GM18499 (cell line): ENCODE data around the gene MYOT.
"Not testable (repeated sequence)": the region's sequence is repeated elsewhere in the genome, so short reads cannot be mapped to it uniquely, and the experiment has no call there.

Experiments used
- ATAC-seq: cut with Tn5 transposase; IDR thresholded peaks from one replicate; pipeline ENCODE4 v1.9.1; 2021; ENCODE audit warnings: moderate number of reproducible peaks; ENCODE audit not compliant: insufficient read depth, unreplicated experiment

MYOT gene

DNA sequence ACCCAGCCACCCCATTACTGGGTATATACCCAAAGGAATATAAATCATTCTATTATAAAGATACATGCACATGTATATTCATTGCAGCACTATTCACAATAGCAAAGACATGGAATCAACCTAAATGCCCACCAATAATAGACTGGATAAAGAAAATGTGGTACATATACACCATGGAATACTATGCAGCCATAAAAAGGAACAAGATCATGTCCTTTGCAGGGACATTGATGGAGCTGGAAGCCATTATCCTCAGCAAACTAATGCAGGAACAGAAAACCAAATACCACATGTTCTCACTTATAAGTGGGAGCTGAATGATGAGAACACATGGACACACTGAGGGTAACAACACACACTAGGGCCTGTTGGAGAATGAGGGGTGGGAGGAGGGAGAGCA, 14.5 kb upstream of the MYOT start:
- not testable (repeated sequence) for ATAC-seq

DNA sequence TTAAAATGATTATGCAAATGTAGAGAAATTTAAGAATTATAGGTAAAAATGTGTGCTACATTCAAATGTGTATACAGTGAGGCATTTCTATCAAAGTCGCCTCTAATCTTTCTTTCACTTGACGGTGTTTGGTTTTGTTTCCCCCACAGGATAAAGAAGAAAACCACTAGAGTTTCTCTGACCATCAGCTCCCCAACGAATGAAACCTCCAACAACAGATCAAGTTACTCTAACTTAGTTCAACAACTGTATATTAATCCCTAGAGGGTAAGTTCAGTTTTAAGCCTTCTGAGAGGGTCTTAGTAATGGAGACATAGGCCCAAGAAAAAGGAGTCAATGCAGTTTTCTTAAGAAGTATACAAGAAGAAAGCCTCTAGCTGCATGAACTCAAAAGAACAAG, 11.5 kb upstream of the MYOT start:
- ATAC-seq, result no peak

DNA sequence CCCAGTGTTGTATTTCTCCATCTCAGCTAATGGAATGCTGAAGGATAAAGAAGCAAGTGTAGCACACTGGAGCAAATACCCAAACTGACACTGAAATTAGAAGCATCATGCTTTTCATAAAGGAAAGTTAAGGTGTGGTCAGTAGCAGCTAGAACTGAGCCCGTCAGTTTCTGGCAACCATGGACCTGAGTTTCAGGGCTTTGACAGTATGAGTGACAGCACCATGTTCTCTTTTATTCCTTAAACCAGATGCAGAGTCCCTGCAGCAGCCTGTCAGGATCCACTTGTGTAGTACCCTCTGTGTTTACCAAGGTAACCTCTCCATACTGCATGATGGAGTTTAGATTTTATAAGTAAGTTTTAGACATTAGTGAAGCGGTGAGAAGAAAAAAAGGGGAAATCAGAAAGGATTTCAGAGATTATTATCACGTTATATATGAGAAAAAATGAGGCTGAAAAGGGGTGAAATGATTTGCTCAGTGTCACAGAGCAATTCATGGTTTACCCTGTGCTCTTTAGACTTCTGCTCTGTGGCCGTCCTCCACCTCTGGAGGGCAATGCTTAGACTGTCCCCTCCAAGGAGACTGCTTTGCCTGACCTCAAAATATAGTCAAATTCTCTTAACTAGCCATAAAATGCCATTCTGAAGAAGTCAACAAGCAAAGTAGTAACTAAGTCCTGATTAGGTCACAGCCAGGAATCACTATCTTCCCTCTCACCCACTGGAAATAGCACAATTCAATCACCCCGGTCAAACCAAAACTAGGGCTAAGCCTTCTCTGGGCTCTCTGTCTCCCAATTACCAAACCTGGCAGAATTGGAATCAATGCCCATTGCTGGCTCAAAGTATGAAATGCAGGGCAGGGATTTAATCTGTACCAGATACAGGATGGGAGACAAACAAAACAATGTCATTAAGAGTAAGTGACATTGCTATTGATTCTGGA, 10.5 kb upstream of the MYOT start:
- no peak for ATAC-seq

DNA sequence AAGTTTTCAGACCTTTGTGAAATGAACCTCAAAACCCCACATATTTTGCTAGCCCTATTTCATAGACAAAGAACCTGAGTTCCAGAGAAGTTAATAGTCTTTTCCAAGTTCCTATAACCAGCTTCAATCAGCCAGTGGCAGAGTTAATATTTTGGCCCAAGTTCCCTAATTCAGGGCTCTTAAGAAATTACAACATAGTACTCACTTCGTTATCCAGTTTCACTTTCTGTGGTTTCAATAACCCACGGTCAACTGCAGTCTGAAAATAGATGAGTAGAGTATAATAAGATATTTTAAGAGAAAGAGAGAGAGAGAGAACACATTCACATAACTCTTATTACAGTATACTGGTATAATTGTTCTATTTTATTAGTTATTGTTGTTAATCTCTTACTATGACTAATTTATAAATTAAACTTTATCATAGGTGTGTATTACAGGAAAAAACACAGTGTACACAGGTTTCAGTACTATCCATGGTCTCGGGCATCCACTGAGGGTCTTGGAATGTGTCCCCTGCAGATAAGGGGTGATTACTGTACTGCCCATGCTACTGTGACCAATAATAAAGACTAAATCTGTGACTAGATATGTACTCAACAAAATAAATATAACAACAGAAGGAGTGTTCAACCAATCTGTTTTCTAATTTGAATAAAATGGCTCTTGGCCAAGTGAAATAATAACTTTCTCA, 9.3 kb upstream of the MYOT start:
- peak; percentile 84 for ATAC-seq

DNA sequence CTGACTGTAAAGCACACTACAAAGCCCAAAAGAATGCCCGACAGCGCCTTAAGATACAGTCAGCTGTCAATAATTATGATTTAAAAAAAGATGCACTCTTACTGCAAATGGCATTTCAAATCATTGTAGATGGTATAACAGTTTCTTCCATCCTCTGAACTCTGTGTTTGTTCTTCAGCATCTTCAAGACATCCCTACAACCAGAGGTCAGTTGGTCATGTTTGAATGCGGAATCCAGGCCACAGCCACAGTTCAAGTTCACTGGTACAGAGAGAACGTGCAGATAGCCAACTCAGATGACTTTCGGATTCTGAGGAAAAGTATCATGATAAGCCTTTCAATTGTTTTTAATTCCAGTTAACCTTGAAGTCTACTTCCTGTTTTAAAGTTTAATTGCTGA, 8.7 kb upstream of the MYOT start:
- ATAC-seq, result no peak

DNA sequence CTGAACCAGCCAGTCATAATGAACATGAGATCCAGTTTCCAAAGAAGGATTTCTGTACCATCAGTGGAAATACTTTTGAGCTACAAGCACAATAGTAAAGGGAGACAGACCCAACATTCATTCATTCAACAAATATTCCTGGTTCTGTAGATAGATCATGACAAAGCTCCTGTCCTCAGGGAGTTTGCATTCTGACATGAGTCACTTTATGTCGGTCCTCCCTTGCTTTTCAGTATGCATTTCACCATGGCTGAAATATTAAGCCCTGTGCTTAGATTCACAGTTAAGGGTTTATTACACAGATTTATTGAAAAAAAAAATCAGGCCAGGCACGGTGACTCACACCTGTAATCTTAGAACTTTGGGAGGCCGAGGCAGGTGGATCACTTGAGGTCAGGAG, 5.4 kb upstream of the MYOT start:
- no peak for ATAC-seq

DNA sequence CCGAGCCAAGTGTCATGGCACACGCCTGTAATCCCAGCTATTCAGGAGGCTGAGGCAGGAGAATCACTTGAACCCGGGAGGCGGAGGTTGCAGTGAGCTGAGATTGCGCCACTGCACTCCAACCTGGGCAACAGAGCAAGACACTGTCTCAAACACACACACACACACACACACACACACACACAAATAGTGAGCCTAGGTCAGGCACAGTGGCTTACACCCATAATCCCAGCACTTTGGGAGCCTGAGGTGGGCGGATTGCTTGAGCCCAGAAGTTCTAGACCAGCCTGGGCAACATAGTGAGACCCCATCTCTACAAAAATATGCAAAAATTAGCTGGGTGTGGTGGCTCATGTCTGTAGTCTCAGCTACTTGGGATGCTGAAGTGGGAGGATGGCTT, 4.0 kb upstream of the MYOT start:
- ATAC-seq, result not testable (repeated sequence)

DNA sequence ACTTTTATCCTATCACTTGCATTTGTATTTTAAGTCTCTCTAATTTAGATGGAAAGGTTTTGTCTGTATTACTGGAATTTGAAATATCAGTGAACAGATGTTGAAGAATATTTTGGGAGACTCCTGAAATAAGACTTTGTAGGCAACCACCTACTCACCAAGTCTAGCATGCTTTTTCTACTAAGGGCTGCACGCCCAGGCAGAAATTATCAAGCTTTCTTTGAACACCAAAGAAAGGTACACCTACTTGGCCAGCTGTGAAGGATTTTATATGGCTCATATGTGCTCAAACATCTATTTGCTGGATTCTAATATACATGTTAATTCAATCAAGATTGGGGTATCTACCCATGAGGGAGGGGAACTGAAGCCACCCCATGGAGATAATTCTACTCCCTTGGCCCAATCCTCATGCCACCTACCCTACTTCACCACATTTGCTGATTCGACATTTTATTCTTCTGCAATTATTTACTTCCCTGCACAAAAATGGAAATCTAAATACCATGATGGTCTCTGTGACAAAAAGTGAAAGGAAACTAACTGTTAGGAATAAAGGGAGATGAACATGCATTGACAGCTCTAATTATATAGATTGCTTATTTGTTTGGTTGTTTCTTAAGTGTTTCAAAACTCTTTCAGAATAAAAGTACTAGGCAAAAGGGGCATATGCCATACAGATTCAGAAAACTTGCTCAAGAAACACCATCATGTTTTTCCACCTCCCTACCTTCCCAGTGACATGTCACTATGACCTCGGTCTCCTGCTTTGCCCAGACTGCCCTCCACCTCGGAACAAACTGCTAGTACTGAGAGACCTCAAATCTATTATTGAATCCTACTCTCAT, 895 bp upstream of the MYOT start:
- ATAC-seq, result no peak

DNA sequence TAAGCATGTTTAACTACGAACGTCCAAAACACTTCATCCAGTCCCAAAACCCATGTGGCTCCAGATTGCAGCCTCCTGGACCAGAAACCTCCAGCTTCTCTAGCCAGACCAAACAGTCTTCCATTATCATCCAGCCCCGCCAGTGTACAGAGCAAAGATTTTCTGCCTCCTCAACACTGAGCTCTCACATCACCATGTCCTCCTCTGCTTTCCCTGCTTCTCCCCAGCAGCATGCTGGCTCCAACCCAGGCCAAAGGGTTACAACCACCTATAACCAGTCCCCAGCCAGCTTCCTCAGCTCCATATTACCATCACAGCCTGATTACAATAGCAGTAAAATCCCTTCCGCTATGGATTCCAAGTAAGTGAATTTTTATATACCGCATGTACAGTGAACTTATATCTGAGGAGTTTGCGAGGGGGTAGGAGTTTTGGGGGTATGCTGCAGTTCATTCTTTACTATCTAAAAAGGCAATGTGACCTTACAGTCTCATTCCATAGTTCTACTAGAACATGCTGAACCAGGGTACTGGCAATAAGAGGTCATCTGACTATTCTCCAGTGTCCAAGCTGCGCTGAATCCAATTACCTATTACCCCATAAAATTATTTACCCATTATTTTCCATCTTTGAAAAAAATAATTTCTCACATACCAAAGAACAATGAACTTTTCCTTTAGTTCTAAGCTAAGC, 3.1 kb downstream of the MYOT start:
- no peak for ATAC-seq

DNA sequence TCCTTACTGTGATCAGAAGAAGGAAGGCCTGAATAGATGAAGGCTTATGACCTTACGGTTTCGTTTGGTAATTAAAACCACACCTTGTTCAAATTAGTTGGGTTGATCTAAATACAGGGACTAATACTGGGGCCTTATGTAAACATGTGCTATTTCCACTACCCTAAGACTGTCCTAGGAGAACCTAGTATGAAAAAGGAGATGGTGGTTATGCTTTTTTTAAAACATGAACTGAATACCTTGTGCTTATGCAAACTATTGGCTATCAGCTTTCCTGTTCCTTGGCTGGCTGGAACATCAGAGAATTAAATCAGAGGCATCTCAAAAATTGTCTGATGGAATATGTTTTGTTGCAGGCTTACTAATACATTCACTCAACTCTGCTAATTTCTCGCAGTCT, 3.9 kb downstream of the MYOT start:
- ATAC-seq, result no peak

DNA sequence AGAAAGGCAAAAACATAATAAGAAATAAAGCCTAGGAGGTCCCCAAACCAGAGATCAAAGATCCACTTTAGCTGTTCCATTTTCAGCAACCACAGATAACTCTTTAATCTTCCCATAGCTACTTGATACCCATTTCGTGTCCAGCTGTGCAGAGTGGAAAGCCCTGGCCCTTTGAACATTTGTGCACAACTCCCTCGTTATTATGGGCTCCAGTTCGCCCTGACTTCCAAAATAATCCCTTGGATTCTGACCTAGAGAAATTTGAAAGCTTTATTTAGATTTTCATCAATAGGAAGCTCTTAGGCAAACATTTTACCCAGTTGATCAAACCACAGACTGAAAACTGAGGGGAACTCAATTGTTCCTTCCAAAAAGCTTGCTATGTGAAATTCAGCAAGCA, 4.8 kb downstream of the MYOT start:
- ATAC-seq, result no peak

DNA sequence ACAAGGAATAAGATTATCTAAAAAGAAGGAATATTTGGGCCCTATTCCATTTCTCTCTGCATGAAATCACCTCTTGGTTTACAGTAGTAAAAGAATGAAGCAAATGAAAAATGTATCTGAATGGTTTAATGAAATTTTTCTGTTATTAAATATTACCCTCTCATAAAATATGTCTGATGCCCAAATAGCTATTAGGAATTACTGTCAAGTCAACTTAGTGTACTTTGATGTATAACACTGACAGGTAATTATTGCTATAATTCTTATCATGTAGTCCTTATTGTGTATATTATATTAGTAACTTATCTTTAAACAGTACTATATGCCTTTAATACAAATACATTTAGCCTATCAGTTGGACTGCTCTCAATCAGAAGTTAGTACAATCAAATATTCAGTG, 8.4 kb downstream of the MYOT start:
- ATAC-seq, result no peak

DNA sequence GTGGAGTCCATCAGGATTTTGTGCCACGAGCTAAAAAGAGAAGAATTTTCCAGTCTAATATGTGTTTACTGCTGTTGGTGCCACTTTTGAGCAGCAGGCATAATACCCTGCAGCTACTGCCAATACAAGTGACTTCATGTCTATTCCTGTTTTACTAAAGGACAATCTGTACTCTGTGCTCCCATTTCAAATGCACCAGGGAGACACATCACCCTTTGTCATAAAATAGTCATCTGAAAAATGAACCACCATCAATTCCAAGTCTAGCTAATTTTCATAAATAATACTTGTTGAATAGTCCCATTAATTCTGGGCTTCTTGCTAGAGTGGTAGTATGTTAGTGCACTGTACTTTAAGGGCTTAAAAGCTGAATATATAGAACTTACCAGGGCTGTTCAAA, 12.7 kb downstream of the MYOT start:
- ATAC-seq, result no peak

DNA sequence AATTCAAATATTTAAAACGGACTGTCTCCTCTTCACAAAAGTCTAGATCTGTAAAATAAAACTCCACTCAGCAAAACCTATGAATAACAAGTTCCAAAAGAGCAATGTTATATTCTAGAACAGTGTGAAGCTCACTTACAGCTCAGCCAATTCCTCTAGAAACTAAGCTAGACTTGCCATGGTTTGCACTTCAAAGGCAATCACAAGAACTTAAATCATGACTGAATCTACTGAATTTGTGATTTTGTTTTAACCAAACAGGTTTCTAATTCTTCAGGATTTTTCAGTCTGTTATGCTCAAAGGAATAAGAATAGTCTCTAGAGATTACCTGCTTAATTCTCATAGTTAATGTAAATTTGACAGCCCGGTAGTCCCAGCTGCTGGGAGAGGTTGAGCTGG, 20.2 kb downstream of the MYOT start:
- no peak for ATAC-seq

DNA sequence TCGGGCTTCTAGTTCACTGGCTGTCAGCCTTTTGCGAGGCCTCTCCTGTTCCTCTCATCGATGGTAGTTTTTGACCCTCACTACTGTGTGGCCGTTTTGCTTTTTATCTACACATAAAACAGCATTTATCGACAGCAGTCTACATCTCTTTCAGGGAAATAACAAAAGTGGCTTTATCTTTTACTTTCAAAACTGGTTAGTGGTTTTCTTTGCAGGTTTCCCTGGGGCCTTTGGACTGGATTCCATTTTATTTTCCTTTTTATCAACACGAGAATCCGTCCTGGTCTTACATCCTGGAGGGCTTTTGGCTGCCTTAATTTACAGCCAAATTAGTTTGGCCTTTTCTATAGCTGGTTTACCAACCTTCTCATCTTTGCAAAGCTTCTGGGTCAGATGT, 20.8 kb downstream of the MYOT start:
- ATAC-seq, result no peak

DNA sequence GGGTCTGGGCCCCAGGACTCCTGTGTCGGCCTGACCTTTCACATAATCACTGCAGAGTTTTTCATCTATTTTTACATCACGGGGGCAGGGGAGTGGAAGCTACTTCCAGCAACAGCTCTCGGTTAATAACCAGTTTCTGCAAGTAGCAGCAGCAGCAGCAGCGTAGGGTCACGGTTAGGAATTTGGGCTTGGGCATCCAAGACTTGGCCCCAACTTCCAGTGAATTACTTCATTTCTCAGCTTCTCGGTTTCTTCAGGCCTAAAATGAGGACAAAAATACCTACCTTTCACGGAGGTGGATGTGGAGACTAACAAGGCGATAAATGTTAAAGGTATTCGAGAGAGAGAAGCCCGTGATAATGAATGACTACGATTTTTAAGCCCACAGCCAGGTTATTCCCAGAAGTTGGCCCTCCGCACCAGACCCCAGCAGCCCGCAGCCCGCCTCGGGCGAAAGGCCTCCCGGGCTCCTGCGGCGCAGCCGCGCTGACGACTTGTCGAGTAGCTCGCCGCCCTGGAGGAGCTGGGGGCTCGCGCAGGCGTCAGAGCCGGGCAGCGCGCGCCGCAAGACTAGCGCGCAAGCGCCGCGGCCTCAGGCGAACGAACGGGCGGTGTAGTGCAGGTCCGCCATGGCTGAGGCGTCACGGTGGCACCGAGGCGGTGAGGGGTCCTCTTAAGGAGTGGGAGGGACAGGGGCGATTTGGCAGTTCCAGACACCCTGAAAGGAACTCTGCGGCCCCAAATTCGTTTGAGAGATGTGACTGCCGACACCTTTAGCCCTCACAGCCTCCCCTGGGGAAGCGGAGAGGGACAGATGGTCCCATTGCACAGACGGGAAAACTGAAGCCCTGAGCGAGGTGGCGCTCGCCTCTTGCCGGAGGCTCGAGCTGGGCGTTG, 21.5 kb downstream of the MYOT start, which contains the start of gene PKD2L2:
TSS of gene PKD2L2 (plus strand) at position 595 of the 897 bp plus-strand sequence. CDS start at position 630, 35 bp downstream.
- peak; percentile 73 for ATAC-seq

DNA sequence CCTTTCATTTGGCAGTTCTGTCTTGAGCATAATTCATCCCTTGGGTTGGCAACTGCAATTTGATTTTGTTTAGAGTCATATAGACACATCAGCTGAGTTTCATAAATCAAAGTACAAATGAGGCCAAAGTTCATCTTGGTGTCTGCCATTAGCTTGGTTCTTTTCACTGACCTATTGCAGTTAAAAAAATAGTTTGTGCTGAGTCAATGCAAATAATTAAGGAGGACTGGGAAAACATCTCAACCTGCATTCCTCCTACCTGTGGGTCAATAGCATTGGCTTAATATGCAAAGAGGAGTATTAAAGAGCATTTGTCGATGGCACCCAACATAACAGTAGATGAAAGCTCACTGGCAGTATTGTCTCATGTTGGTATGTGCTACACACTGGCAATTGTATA, 23.2 kb downstream of the MYOT start:
- ATAC-seq, result no peak

DNA sequence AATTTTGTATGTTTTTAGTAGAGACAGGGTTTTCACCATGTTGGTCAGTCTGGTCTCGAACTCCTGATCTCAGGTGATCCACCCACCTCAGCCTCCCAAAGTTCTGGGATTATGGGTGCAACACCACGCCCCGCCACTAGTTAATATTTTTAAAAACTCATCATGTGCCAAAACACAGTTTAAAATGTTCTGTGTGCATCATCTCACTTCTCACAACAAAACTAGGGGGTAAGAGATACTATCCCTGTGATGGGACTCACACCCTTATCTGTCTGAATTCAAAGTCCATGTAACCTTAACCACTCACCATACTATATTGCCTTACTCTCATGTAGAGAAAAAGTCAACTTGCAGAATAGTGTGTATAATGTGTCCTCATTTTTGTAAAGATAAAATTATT, 24.2 kb downstream of the MYOT start:
- no peak for ATAC-seq

DNA sequence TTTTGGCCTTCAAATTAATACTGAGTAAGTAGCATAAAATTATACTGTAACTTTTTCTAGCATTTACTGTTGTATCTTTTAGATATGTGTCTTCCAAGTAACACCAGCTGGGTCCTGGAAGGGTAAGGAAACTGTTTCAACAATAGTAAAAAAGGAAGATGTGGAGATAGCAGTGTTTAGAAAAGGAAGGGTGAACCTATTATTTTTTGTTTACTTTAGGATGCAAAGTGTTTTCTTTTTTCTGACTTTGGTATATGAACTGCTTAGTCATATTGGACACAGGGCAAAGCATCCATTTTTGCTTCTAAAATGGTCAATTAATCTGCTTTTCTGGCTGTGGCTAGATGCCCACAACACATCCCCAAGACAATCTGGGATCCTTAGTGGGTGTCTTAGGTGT, 26.9 kb downstream of the MYOT start:
- no peak for ATAC-seq
